Sigmoid colon (tissue), 4 donors: ENCODE data around the gene PRKG1.
"Not testable (repeated sequence)": the region's sequence is repeated elsewhere in the genome, so short reads cannot be mapped to it uniquely, and the experiment has no call there.

Source experiments
- CTCF ChIP-seq, 4 experiments: fragments of 450-650 bp in 3 of 4; fragments of 200-600 bp in 1 of 4; IDR thresholded peaks; one replicate each; pipeline ENCODE4 v1.5.1; 2016 to 2019; ENCODE audit warnings: antibody characterized with exemption in 4 of 4, mild to moderate bottlenecking in 3 of 4, moderate library complexity in 2 of 4
- POLR2A ChIP-seq, 2 donors: fragments of 450-650 bp; IDR thresholded peaks; one replicate each; pipeline ENCODE4 v1.6.1; 2016; ENCODE audit warnings: antibody characterized with exemption in 2 of 2, mild to moderate bottlenecking in 2 of 2, moderate library complexity in 2 of 2
- POLR2AphosphoS5 ChIP-seq, 4 donors: sonication (generic); formaldehyde crosslinking; IDR thresholded peaks; one replicate each; pipeline ENCODE4 v1.6.1; 2017; ENCODE audit warnings: antibody characterized with exemption in 4 of 4

- not testable (repeated sequence) for TF ChIP-seq CTCF, POLR2A, POLR2AphosphoS5 (IDR thresholded peaks at IDR 0.05)
These were observed 1130.6 kb downstream of the PRKG1 start for GRCh38 chr10:52204906-52205305.
